PC-9 (cell line): ENCODE data around the gene UNC119B. TPM values are rescaled to one million over a fixed set of nuclear protein-coding genes. Genes with fewer than 3 reads are reported as not detected.

Experiments
- BruUV-seq: library from RNA; stranded (reverse); fragments of 400-500 nt; replicated peaks from 2 replicates; lab custom pipeline; 2021; lab: Mats Ljungman, UMichigan
- CTCF ChIA-PET: fragments of 300-600 bp; sonication (Branson Sonifier 250); formaldehyde crosslinking; loops from one replicate; lab custom pipeline; 2022; ENCODE audit warnings: antibody characterized with exemption; lab: Charles Lee
- POLR2A ChIA-PET: fragments of 300-600 bp; sonication (Branson Sonifier 250); formaldehyde crosslinking; loops from one replicate; lab custom pipeline; 2022; ENCODE audit warnings: antibody characterized with exemption; ENCODE audit not compliant: unreplicated experiment; lab: Charles Lee
- DNase-seq, 2 experiments: peaks; one replicate each; pipeline versions ENCODE4 v3.0.0 to v3.0.0-alpha.2; 2015 to 2022; ENCODE audit warnings: mixed read lengths in 1 of 2
- H2AFZ ChIP-seq: fragments of 200-600 bp; sonication (generic); 2 replicates; pipeline ENCODE4 v1.8.1; 2017; ENCODE audit warnings: antibody characterized with exemption
- H3F3A ChIP-seq: fragments of 200-600 bp; sonication (generic); 2 replicates; pipeline ENCODE4 v1.8.1; 2017; ENCODE audit warnings: antibody characterized with exemption, mild to moderate bottlenecking, low read depth; ENCODE audit not compliant: insufficient read depth
- H3K27ac ChIP-seq: fragments of 200-600 bp; sonication (generic); 2 replicates; pipeline ENCODE4 v1.6.1; 2016; ENCODE audit warnings: mixed run types
- H3K27me3 ChIP-seq: fragments of 200-600 bp; sonication (generic); 2 replicates; pipeline ENCODE4 v1.6.1; 2016; ENCODE audit warnings: low read depth, mixed run types; ENCODE audit not compliant: insufficient read depth
- H3K36me3 ChIP-seq: fragments of 200-600 bp; sonication (generic); 2 replicates; pipeline ENCODE4 v1.6.1; 2016; ENCODE audit warnings: low read depth, mixed run types
- H3K4me1 ChIP-seq: fragments of 200-600 bp; sonication (generic); replicated peaks from 2 replicates; pipeline ENCODE4 v1.6.1; 2016; ENCODE audit warnings: mixed run types; ENCODE audit not compliant: insufficient read depth
- H3K4me2 ChIP-seq: fragments of 200-600 bp; sonication (generic); 2 replicates; pipeline ENCODE4 v1.6.1; 2017; ENCODE audit warnings: mixed run types
- H3K4me3 ChIP-seq: fragments of 200-600 bp; sonication (generic); 2 replicates; pipeline ENCODE4 v1.6.1; 2016; ENCODE audit warnings: mixed run types
- H3K79me2 ChIP-seq: fragments of 200-600 bp; sonication (generic); 2 replicates; pipeline ENCODE4 v1.6.1; 2017; ENCODE audit warnings: low read depth, mixed run types
- H3K9me2 ChIP-seq: fragments of 200-600 bp; sonication (generic); 2 replicates; pipeline ENCODE4 v1.8.1; 2017; ENCODE audit warnings: mild to moderate bottlenecking; ENCODE audit not compliant: insufficient read depth
- H3K9me3 ChIP-seq: fragments of 200-600 bp; sonication (generic); 2 replicates; pipeline ENCODE4 v1.8.1; 2016; ENCODE audit warnings: low read depth; ENCODE audit not compliant: insufficient read depth
- H4K20me1 ChIP-seq: fragments of 200-600 bp; sonication (generic); 2 replicates; pipeline ENCODE4 v1.8.1; 2017; ENCODE audit not compliant: insufficient read depth
- CTCF ChIP-seq: fragments of 200-600 bp; sonication (generic); conservative IDR thresholded peaks from 2 replicates; pipeline ENCODE4 v1.6.1; 2017; ENCODE audit warnings: mixed run types, antibody characterized with exemption, mild to moderate bottlenecking, moderate library complexity
- EZH2 ChIP-seq: fragments of 200-600 bp; sonication (generic); IDR thresholded peaks from 2 replicates; pipeline ENCODE4 v1.8.0; 2017; ENCODE audit warnings: antibody characterized with exemption, low read depth
- intact Hi-C: fragments of 100-400 bp; cut with micrococcal nuclease; formaldehyde crosslinking; loops from one replicate; pipeline ENCODE4 v1.10.0; 2022; ENCODE audit not compliant: unreplicated experiment
- total RNA-seq: library from RNA; stranded (reverse); gene quantifications from 2 replicates; pipeline ENCODE4 v1.2.3, GENCODE V29; 2021

The UNC119B gene
- total RNA-seq, 1 experiment from 2014 or later = 25.9 TPM

GRCh38 chr12:120767071-120768024 lies 57.1 kb downstream of the UNC119B start:
- H3K9me3 ChIP-seq = no peaks in the 10 kb centered on the region
- CTCF ChIA-PET = no interaction called here
- DNase-seq = no peak
- H3K9me2 ChIP-seq = no peaks in the 10 kb centered on the region
- POLR2A ChIA-PET = no interaction called here
- H3K27me3 ChIP-seq = no peaks in the 10 kb centered on the region
- intact Hi-C loops = no loop called here
- no peak overlapping the region for H3K27ac ChIP-seq
- H3K79me2 ChIP-seq = no peaks in the 10 kb centered on the region
- BruUV-seq = no TSS peak
- H3F3A ChIP-seq = no peaks in the 10 kb centered on the region
- H3K4me3 ChIP-seq = no peak overlapping the region
- TF ChIP-seq EZH2 (no peak), CTCF (no peak)
- no peaks in the 10 kb centered on the region for H3K36me3 ChIP-seq
- H3K4me2 ChIP-seq = no peak overlapping the region
- no peaks in the 10 kb centered on the region for H4K20me1 ChIP-seq
- no peak overlapping the region for H2AFZ ChIP-seq
- no peaks in the 10 kb centered on the region for H3K4me1 ChIP-seq

GRCh38 chr12:120771097-120771496 lies 60.8 kb downstream of the UNC119B start:
- Histone ChIP-seq H3K36me3 (no peaks in the 10 kb centered on the region), H4K20me1 (no peaks in the 10 kb centered on the region), H3K79me2 (no peaks in the 10 kb centered on the region), H3K27me3 (no peaks in the 10 kb centered on the region), H3K9me3 (no peaks in the 10 kb centered on the region), H3K9me2 (no peaks in the 10 kb centered on the region), H3K27ac (no peak overlapping the region), H2AFZ (no peak overlapping the region), H3F3A (no peaks in the 10 kb centered on the region; the same call in 1 of the 2 replicates), H3K4me3 (no peak overlapping the region), H3K4me1 (no peaks in the 10 kb centered on the region), H3K4me2 (no peak overlapping the region)
- POLR2A ChIA-PET = interaction anchor here (0.7 kb wide), 1 partner anchor 202 kb away, joined by 5 read pairs; no protein-coding TSS in a partner anchor
- CTCF ChIA-PET = no interaction called here
- DNase-seq = no peak
- BruUV-seq = no TSS peak
- intact Hi-C loops = no loop called here
- TF ChIP-seq EZH2 (no peak), CTCF (no peak)

Other genes with a start within 250 kb of the UNC119B start
- gene SRSF9, start 240.7 kb upstream of the UNC119B start, total RNA-seq = 231 and 253 TPM in 2 replicates
- 251 and 340 TPM in 2 replicates for gene DYNLL1, start 214.3 kb upstream of the UNC119B start, total RNA-seq
- 30.4 and 32.2 TPM in 2 replicates for gene COQ5, start 181.3 kb upstream of the UNC119B start, total RNA-seq
- gene RNF10, start 176.1 kb upstream of the UNC119B start, total RNA-seq = 196 and 241 TPM in 2 replicates
- 26.5 and 30.5 TPM in 2 replicates for gene POP5, start 129.1 kb upstream of the UNC119B start, total RNA-seq
- gene CABP1, start 69.8 kb upstream of the UNC119B start, total RNA-seq = not detected in 2 replicates
- 110 and 131 TPM in 2 replicates for gene MLEC, start 23.3 kb upstream of the UNC119B start, total RNA-seq
- gene ACADS, start 15.4 kb downstream of the UNC119B start, total RNA-seq = 8.2 and 14.2 TPM in 2 replicates
- 27.1 and 44.7 TPM in 2 replicates for gene SPPL3, start 193.9 kb downstream of the UNC119B start, total RNA-seq